Measurements from ENCODE around the gene SLC35F1.
"Not testable (repeated sequence)": the region's sequence is repeated elsewhere in the genome, so short reads cannot be mapped to it uniquely, and the experiment has no call there.

The SLC35F1 gene

DNA sequence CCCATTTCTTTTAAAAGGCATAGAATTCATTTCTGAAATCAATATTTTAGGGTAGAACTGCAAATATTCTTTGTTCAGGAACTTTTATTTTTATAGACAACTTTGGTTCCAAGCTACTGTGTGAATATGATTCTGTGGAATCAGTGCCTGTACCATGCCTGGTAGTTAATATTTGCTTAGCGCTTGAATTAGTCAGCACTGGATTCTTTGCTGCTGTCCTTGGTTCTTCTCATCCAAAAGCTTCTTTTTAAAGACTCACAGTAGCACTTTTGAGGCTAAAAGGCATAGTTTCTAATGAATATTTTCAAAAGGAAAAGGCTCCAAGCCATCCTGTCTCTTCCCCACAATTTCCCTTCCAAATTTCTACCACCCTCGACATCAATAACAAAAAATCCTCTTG lies 109.5 kb downstream of the SLC35F1 start:
- FAIRE-seq: no peak

DNA sequence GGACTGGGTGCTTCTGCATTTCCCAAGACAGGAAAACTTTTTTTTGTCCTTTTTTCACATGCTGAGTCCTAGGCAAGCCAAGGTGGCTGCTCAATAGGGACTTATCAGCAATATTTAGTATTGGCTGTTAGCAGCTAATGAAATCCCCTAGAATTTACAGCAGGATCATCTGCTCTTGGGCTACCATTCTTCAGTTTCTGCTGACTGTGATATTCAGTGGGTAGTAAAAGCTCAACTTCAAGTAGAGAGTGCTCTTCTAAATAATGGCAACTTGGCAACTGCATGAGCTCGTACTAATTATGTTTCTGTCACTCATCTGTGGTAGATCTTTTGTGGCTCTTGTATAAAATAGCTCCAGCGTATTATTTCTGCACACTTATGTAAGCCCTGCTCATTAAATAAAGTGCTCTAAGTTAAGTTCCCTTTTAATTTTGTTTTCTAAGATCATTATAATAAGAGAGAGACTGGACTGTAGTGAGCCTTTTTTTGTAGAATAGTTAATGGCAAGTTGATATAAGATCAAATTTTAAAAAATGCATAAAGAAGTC lies 110.3 kb downstream of the SLC35F1 start:
- FAIRE-seq: no peak

DNA sequence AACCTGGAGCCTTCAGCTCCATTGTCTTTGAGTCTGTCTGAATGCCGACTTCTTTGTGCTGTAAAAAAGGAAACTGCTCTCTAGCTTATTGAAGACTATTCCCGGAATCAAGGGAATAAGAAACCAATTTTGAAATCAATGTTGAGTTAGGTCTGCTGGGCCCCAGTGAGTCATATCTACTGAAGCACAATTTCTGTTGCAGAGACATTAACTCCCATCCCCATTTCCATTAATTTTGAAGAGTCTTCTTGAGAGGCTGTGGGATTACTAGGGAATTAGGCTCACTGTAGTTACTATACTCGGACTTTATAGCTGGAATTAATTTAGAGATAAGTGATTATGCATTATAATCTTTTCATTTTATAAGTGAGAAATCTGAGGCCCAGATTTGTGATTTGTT lies 116.7 kb downstream of the SLC35F1 start:
- FAIRE-seq: no peak

DNA sequence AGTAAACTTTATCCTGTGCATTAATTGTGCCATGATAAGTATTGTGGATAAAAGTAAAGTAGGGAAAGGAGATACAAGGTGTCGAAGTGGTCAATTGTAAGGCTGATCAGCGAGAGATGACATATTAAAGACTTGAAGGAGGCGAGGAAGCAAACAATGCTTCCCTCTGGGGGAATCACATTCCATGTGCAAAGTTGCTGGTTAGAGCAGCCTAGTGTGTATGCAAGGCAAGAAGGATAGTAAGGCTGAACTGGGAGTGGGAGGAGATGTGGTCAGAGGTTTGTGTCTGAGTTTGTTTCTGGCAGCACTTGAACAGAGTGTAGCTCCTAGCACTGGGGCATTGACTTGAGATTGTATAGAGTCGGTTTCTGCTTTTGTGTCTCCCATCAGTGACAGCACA lies 122.9 kb downstream of the SLC35F1 start:
- FAIRE-seq: no peak

DNA sequence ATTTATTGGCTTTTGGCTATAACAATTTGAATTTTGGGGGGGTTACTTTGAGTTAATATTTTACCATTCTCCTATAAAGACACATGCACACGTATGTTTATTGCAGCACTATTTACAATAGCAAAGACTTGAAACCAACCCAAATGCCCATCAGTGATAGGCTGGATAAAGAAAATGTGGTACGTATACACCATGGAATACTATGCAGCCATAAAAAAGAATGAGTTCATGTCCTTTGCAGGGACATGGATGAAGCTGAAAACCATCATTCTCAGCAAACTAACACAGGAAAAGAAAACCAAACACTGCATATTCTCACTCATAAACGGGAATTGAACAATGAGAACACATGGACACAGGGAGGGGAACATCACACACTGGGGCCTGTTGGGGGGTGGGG lies 130.4 kb downstream of the SLC35F1 start:
- not testable (repeated sequence) for FAIRE-seq

DNA sequence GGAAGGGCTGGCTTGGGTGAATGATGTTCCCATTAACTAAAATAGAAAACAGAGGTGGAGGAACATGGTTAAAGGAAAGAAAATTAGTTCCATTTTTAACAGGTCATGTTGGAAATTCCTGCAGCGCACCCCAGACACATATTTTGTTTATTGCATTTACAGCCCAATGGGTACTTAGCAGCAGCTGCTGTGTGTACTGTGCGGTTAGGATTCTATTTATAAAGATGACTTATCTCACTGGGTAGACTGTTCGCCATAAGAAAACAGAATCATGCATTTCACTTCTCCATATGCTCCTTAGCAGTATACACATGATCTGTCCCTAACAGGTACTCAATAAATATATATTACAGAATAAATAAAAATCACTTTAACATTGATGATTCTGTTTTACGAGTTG lies 135.8 kb downstream of the SLC35F1 start:
- no peak for FAIRE-seq

DNA sequence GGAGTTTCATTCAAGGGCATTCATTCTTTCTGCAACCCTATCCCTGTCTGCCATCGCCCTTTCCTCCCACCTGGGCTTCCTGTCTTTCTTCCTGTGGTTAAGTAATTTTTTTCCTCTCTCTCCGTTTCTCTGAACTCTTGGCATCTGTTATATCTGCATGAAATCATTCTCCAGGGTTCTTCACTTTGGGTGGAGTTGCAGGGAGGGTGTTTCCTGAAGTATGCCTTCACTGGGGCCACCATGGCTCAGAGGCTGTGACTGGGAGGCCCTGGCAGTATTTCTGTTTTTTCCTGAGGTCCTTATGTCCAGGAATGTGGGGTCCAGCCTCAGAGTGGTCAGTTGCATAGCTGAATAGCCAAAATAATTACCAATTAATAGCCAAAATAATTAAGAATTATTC lies 137.2 kb downstream of the SLC35F1 start:
- FAIRE-seq: no peak

DNA sequence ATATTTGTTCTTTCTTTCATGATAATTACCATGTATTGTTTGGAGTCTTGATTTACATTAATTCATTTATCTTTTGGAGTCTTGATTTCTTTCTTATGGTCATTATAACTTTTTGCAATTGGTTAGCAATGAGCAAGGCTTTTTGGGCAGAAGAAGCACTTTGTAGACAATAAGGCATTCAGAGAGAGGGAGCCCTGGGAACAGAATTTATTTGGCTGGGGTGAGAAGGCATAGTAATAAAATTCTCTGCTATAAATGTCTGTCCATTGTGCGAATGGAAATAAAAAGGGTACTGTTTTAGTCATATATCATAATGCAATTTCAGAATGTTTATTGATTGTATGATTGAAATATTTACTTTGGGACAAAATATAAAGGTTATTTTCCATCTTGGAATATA lies 147.0 kb downstream of the SLC35F1 start:
- no peak for FAIRE-seq

DNA sequence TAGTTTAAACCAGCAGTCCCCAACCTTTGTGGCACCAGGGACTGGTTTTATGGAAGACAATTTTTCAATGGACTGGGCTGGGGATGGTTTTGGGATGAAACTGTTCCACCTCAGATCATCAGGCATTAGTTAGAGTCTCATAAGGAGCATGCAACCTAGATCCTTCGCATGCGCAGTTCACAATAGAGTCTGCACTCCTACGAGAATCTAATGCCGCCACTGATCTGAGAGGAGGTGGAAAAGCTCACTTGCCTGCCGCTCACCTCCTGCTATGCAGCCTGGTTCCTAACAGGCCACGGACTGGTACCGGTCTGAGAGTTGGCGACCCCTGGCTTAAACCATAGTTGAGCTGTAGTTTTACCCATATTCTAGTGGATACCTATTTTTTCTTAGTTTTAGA lies 154.6 kb downstream of the SLC35F1 start:
- no peak for FAIRE-seq

DNA sequence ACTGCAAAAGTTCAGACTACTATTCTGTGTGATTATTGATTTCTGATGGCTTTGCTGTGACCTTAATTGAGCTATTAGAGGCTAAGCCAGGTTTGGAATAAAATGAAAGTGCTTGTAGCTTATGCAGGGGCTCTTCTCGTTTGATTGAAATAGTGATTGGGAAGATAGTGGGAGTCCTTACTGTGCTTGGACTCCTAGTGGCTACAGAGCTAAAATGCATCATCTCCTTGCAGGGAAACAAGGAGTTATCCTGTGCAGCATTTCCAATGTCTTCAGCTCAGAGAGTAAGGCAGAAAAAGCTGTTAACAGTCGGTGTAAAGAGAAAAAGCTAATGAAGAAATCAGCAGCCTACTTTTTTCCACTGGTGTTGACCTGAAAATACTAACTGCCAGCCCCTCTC lies 173.5 kb downstream of the SLC35F1 start:
- FAIRE-seq: no peak

DNA sequence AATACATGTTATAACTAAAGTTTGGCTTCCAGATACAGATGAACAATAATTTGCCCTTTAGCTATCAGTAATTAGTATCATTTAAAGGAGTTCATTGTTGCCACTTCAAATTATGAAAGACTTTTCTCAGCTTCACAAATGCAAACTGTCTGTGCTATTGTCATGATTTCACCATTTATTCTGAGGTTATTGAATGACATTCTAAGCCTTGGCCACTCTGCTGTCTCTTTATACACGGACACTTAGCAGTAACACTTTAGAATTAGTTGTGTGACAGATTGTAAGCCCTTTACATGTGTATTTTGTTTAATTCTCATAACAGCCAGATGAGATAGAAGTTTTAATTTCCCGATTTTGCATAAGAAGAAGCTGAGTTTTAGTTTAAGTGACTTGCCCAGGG lies 176.6 kb downstream of the SLC35F1 start:
- FAIRE-seq: no peak

DNA sequence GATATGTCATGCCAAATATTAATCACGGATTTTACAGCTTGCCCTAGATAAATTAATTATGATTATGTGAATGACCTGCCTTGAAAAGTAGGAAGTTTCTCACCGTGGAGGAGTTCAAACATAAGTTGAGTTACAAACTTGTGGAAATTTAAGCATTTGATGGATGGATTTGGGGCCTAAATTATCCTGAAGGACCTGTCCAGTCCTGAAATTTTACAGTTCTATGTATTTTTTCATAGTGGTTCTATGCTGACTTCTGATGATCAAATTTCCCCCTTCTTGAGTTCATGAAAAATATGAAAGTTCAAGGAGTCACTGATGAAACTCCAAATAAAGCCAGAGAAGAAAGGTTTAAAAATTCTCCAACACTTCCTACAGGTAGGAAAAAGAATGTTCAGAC lies 178.6 kb downstream of the SLC35F1 start:
- FAIRE-seq: no peak

DNA sequence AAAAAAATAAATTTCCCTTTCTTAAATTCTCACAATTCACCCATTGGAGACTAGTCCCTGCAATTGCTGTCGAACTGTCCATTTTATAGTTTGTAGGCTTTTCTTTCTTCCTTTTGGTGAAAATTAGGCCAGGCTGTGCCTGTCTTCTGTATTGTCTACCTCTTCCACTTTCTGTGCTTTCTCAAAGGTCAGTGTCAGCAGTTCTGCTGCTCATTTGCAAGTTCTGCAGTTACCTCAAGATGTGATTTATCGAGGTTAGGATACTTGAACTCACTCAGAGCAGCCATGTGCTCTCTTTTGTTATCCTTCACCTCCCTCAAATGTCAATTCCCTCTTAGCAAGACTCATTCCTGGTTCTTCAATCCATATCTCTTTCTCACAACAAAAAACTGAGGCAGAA lies 179.1 kb downstream of the SLC35F1 start:
- no peak for FAIRE-seq

DNA sequence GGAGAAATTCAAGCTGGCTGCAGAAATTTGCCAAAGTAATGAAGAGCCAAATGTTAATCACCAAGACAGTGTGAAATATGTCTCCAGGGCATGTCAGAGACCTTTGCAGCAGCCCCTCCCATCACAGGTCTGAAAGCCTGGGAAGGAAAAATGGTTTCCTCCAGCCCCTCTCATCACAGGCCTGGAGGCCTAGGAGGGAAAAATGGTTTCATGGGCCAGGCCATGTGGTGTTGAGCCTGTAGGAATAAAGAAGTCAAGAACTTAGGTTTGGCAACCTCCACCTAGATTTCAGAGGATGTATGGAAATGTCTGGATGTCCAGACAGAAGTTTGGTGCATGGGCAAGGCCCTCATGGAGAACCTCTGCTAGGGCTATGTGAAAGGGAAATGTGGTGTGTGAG lies 185.0 kb downstream of the SLC35F1 start:
- no peak for FAIRE-seq

DNA sequence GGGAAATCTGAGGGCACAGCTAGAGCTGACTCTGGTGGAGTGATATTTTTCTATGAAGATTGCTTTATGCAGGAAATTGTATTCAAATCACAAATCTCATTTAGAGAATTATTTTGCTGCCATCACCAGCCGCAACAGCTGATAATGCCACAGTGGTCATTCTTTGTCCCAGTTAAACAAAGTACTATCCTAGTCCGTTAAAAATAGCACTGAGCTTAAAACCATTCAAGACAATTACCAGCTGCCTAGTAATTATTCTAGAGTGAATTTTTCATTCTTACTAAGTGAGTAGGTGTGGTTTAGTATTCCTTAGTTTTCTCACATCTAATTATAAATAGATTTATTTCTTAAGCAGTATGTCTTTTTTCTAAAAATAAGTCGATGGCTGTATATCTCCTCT lies 190.5 kb downstream of the SLC35F1 start:
- no peak for FAIRE-seq

DNA sequence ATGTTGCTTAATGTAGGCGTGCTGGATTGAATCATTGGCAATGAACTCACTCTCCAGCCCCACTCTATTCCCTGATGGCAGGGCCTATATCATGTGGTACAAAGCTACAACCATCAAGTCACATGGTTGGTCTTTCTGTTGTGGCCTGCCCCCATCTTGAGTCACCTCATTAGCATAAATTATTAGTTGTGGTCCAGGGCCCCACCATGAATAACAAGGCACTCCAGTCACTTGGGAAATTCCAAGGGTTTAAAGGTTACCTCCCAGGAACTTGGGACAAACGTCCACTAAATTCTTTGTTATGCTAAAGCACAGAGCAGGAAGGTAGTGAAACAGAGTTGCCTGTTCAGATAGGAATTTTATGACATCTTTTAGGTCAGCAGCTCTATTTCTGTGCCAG lies 193.7 kb downstream of the SLC35F1 start:
- FAIRE-seq: no peak

DNA sequence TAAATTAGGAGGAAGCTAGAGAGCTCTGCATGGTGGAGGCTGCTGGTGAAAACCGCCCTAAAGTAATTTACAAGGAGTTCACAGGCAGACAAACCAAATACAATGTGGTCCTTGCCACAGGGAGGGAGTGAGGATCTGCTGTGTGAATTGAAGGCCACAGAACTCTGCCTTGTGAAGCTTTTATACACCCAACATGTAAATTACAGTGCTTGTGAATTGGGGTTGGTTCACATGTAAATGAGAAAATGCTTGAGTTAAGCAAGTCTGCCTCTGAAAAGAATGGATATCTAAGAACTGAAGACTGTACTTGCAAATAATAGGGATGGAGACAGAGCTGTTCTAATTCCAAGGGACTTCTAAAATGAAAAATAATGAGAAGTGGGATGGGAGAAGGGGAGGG lies 194.2 kb downstream of the SLC35F1 start:
- FAIRE-seq: no peak

DNA sequence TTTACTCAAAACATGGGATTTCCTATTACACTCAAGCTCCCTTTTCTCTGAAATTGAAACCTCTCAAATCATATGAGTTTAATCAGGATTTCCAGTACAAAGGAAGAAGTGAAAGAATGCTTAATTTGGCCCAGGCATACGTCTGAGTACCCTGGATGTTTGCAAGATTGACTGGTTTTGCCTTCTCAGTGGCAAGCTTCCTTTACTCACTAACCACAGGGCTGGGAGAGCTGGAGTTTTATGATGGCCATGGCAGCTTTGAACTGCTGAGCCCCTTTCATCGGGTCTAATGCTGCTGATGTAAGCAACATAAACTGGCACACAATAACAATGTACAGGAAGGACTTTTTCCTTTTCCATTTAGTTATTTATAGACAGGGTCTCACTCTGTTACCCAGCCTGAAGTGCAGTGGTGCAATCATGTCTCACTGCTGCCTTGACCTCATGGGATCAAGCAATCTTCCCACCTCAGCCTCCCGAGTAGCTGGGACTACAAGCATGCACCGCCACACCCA lies 194.8 kb downstream of the SLC35F1 start:
- no peak for FAIRE-seq

DNA sequence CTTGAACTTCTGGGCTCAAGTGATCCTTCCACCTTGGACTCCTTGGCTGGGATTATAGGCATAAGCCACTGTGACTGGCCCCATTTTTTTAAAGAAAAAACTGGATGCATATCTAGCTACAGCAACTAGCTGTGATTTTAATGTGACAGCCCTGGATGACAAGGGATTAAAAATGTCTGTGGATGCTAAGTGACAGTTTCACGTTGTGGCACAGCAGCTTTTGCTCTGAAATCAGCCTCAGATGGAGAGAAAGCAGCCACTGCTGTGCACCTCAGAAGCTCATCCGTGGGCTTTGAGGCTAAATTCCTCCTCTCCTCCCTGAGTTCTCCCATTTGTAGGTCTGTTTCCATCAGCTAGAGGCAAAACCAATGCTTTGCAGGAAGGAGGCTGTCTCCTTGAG lies 195.3 kb downstream of the SLC35F1 start:
- FAIRE-seq: no peak

DNA sequence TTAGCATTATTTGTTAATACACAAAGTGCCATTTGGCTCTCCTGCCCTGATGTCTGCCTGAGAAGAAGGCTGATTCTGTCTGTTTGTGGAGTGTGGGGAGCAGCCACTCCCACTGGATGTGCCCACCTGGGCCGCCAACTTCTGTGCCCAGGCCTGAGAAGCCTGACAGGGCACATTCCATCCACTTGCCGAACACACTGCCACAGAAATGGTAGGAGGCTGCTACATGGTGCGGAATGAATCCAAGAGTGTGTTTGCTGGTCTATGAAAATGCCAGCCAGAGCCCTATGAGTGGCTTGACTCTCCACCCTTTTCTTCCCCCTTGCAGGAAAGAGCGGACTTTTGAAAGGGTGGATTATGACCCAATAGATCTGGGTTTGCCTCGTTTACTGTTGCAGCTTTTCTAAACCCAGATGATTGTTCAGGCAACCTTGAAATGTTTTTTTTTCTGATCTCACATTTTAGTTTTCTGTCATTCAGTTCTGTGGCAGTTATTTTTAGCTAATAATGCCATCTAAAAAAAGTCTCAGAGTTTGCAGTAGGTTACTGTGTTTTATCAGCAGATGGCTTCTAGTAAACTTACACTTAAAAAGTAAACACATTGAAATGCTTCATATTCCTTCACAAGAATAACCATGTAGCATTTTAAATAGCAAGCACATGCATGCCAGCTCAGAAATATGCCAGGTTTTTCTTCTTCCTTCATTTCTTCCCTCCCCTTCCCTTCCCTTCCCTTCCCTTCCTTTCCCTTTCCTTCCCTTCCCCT lies 196.5 kb downstream of the SLC35F1 start:
- no peak for FAIRE-seq

DNA sequence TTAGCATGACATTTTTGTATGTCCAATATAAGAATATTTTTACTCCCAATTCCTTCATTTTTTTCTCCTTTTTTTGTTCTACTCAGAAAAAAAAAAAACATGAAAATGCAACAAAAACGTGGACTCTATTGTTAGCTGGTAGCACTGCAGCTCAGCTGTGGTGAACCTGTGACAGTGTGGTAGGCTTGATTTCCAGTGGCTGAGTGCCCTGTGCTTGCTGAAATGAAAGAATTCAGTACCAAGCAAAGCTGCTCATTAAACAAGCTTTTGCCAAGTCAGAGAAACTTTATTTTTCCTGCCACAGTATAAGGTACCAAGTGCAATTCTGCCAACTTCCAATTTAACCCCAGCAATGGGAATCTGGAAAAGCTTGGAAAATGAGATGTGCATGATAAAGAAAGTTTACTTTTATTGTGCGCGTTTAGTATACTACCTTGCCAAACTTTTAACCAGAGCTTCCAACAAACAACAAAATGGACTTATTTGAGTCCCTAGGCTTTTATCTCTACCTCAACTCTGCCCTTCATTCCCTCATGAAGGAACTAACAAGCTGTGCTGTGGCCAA lies 215.2 kb downstream of the SLC35F1 start:
- FAIRE-seq: no peak

DNA sequence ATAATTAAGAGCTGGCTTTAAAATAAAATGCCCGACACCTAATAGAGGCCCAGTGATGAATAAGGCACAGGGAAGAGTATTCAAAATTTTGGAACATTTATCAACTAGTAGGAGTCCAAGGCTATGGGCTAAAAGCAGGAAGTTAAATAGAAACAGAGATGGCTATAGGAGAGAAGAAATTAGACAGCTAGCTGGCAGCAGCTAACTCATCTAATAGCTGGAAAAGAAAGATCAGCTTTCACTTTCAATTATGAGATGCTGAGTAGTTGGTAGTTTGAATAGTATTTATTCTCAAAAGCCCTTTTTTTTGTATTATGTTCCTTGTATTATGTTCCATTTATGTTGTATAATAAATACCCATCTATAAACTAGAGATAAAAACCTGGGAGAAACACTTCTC lies 215.7 kb downstream of the SLC35F1 start:
- FAIRE-seq: no peak

DNA sequence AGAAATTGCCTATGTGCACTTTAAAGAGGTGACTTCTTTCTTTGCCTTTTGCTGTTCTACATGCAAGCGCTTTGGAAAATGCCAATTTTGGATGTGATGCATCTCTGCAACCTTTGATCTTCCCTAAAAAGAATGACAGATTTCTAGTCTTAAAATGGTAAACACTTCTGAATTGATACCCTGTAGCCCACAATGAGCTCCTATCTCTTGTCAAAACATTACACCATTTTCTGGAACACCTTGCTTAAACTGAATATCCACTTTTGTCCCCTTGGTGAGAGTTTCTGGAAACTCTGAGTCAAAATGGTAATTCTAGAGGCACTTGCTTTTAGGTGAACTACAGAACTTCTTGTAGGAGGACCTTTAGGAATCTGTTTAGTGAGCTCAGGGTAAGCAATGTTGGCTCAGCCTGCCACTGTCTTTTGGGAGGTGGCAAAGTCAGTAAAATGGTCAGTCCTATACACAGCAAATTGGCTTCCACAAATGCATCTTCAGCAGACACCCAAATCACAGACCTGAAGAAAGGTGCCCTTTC lies 216.5 kb downstream of the SLC35F1 start:
- FAIRE-seq: no peak

DNA sequence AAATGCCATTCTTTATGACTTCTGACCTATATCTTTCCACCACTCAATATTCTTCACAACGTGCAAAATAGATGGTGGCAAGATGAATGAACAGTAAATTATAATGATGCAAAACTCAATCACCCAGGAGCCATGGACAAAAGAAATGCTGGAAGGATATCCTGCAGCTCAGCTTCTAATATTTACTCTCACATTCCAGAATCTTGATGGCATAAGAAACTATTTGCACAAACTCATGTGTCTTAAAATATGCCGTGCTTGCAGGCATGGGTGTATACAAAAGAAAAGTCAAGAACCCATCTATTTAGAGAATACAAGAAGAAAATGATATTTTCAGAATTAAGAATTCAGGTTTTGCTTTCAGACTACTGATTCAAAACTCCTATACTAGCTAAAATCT lies 217.8 kb downstream of the SLC35F1 start:
- FAIRE-seq: no peak
